ENCODE measurements around the gene THRB.

Gene THRB

GRCh38 chr3:24386458-24386857, 108.2 kb downstream of the THRB start:
- H3K36me3 Mint-ChIP-seq: no peaks in the 10 kb centered on the region

DNA sequence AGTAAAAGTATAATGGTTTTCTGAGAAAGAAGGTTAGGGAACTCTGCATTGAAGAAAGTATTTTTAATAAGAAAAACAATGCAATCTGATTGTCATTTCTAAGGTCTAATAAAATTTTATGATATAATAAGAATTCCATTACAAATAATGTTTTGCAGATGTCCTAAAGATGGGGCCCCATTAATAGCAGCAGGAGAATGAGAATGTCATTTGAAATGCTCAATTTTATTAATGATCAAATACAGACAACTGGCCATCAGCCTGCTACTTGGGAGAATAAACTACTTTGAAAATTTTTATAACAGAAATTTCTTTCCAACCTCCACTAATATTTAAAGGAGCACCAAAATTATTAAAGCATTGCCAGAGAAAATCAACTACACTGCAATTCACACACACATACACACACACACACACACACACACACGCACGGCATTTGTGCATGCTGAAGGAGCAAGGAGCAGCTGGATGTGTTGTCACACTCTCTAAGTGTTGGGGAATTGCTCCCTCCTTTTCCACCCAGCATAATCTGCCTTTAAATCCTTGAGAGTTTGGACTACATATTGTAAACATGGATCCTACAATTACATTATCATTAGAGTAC, 109.5 kb downstream of the THRB start:
- no peak overlapping the region for H3K27ac Mint-ChIP-seq
- H3K36me3 Mint-ChIP-seq: no peaks in the 10 kb centered on the region
- no peaks in the 10 kb centered on the region for H3K27me3 Mint-ChIP-seq
- H3K4me1 Mint-ChIP-seq (ENCODE audit: low read depth): no peaks in the 10 kb centered on the region
- no peak overlapping the region for H3K4me3 Mint-ChIP-seq
- H3K9me3 Mint-ChIP-seq (ENCODE audit: low read depth): no peaks in the 10 kb centered on the region

More at GRCh38 chr3:24386458-24386857, 108.2 kb downstream of the THRB start:
- no peaks in the 10 kb centered on the region for H3K4me1 Mint-ChIP-seq (ENCODE audit: low read depth)
- H3K27me3 Mint-ChIP-seq: no peaks in the 10 kb centered on the region
- no peaks in the 10 kb centered on the region for H3K9me3 Mint-ChIP-seq (ENCODE audit: low read depth)
- H3K4me3 Mint-ChIP-seq: no peak overlapping the region
- H3K27ac Mint-ChIP-seq: no peak overlapping the region

DNA sequence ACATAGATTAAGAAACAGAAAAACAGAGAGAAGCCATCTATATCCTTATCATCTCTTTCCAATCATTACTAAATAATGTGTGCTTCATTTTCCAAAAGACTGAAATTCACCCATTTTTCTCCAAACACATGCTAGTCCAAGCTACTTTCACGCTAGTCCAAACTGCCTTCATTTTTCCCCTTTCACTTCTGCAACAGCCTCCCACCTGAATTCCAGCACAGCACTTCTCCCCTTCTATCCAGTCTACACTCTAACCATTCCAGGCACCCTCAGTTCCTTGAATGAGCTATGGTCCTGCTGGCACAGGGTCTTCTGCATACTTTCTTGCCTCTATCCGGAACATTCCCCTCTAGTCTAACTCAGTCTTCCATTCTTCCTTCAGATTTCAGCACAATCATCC, 112.0 kb downstream of the THRB start:
- Mint-ChIP-seq H3K9me3 (ENCODE audit: low read depth) (no peaks in the 10 kb centered on the region), H3K4me1 (ENCODE audit: low read depth) (no peaks in the 10 kb centered on the region), H3K4me3 (no peak overlapping the region), H3K27me3 (no peaks in the 10 kb centered on the region), H3K27ac (no peak overlapping the region), H3K36me3 (no peaks in the 10 kb centered on the region)

- Mint-ChIP-seq H3K9me3 (ENCODE audit: low read depth) (no peaks in the 10 kb centered on the region), H3K27me3 (no peaks in the 10 kb centered on the region), H3K36me3 (no peaks in the 10 kb centered on the region), H3K27ac (no peak overlapping the region), H3K4me3 (no peak overlapping the region), H3K4me1 (ENCODE audit: low read depth) (no peaks in the 10 kb centered on the region)
These were observed 114.7 kb downstream of the THRB start for GRCh38 chr3:24379936-24380335.

DNA sequence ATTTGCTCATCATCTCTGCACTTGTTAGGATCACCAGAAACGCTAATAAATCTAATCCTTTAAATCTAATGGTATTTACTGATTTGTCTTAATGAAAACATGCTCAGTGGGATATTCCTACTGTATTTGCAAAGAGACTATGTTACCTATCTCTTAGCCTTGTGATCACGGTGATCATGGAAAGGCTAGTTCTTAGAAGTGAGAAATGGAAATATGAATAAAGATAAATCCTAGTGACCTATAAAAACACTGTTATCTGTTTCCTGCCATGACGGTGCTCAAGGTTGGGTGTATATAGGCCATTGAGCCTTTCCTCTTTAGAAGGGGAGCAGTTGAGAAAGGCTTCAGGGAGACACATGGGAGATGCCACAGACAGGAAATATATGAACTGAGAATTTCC, 116.3 kb downstream of the THRB start:
- no peaks in the 10 kb centered on the region for H3K9me3 Mint-ChIP-seq (ENCODE audit: low read depth)
- no peaks in the 10 kb centered on the region for H3K36me3 Mint-ChIP-seq
- H3K4me1 Mint-ChIP-seq (ENCODE audit: low read depth): no peaks in the 10 kb centered on the region
- H3K27ac Mint-ChIP-seq: no peak overlapping the region
- H3K27me3 Mint-ChIP-seq: no peaks in the 10 kb centered on the region
- no peak overlapping the region for H3K4me3 Mint-ChIP-seq

DNA sequence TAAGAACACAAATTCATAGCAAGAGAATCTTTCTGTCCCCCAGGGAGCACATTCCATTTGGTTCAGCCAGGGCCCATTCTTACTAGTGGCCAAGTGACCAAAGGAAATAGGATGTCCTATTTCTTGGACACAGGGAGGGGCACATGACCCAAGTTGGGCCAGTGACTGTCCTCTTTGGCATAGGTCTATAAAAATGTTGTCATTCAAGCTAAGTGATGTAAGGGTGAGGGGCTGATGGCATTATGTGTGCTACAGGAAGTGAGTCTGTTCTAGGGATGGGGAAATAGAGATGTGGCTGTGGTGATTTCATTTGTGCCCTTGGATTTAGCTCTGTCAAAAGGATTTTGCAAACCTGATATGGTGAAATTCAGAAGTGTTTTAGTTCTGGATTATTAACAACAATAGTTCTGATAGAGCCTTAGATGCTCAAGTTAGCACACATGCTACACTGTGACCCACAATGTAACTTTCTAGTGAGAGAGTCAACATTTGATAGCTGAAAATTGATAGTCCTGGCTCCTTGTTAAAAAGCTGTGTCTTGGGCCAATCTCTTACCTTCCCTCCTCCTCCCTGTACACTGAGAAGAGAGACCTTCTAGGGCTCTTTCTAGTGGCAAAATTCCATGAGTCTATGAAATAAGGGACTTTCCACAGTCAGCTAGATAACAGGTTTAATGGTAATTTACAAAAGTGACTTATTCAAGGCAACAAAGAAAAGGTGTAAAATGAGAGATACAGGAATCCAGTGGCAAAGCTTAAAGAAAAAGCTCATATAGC, 117.2 kb downstream of the THRB start:
- Mint-ChIP-seq H3K4me3 (no peak overlapping the region), H3K27ac (no peak overlapping the region), H3K27me3 (no peaks in the 10 kb centered on the region), H3K9me3 (ENCODE audit: low read depth) (no peaks in the 10 kb centered on the region), H3K4me1 (ENCODE audit: low read depth) (no peaks in the 10 kb centered on the region), H3K36me3 (no peaks in the 10 kb centered on the region)

- Mint-ChIP-seq H3K9me3 (ENCODE audit: low read depth) (no peaks in the 10 kb centered on the region), H3K27me3 (no peaks in the 10 kb centered on the region), H3K4me3 (no peak overlapping the region), H3K27ac (no peak overlapping the region), H3K36me3 (no peaks in the 10 kb centered on the region), H3K4me1 (ENCODE audit: low read depth) (no peaks in the 10 kb centered on the region)
These were observed 118.7 kb downstream of the THRB start for GRCh38 chr3:24375947-24376384.

- Mint-ChIP-seq H3K4me1 (ENCODE audit: low read depth) (no peaks in the 10 kb centered on the region), H3K27me3 (no peaks in the 10 kb centered on the region), H3K4me3 (no peak overlapping the region), H3K27ac (no peak overlapping the region), H3K36me3 (no peaks in the 10 kb centered on the region), H3K9me3 (ENCODE audit: low read depth) (no peaks in the 10 kb centered on the region)
These were observed 119.8 kb downstream of the THRB start for GRCh38 chr3:24374801-24375200.

DNA sequence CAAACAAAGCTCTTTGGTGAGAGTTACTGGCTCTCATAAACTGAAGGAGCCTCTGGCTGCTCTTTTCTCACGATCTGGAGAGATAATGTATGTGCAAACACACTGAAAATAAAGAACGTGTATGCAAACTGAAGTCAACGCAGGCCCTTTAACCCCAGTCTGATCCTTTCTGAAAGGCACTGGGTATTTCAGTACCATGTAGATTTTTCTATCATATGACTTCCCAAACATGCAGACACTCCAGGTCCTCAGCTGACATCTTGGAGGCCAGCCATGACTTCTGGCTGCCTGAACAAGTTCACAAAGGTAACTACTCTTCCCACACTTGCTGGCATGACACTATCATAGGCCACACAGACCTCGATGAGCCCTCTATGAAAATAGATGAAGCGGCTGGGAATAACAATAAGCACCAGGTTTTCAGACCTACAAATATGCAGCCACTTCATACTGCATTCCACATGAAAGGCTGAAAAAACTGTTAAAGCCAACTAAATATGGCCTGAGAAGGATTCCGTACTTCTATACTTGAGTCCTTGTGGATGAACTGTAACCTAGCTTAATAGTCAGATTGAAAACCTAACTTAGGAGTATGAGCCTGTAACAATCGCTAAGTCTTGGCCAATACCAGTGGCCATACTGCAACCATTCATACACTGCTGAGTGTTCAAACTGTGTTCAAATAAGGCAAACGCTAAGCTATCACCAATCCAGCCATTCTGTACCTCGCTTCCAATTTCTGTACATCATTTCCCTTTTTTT, 121.3 kb downstream of the THRB start:
- no peaks in the 10 kb centered on the region for H3K9me3 Mint-ChIP-seq (ENCODE audit: low read depth)
- H3K27ac Mint-ChIP-seq: no peak overlapping the region
- H3K4me3 Mint-ChIP-seq: no peak overlapping the region
- H3K36me3 Mint-ChIP-seq: no peaks in the 10 kb centered on the region
- H3K27me3 Mint-ChIP-seq: no peaks in the 10 kb centered on the region
- H3K4me1 Mint-ChIP-seq (ENCODE audit: low read depth): no peaks in the 10 kb centered on the region

GRCh38 chr3:24372559-24373197, 122.0 kb downstream of the THRB start:
- H3K4me3 Mint-ChIP-seq: no peak overlapping the region
- H3K4me1 Mint-ChIP-seq (ENCODE audit: low read depth): no peaks in the 10 kb centered on the region
- no peaks in the 10 kb centered on the region for H3K9me3 Mint-ChIP-seq (ENCODE audit: low read depth)
- H3K27me3 Mint-ChIP-seq: no peaks in the 10 kb centered on the region
- no peak overlapping the region for H3K27ac Mint-ChIP-seq
- no peaks in the 10 kb centered on the region for H3K36me3 Mint-ChIP-seq

GRCh38 chr3:24370352-24371090, 124.1 kb downstream of the THRB start:
- Mint-ChIP-seq H3K27me3 (no peaks in the 10 kb centered on the region), H3K4me1 (ENCODE audit: low read depth) (no peaks in the 10 kb centered on the region), H3K27ac (no peak overlapping the region), H3K36me3 (no peaks in the 10 kb centered on the region), H3K4me3 (no peak overlapping the region), H3K9me3 (ENCODE audit: low read depth) (no peaks in the 10 kb centered on the region)

- Mint-ChIP-seq H3K9me3 (ENCODE audit: low read depth) (no peaks in the 10 kb centered on the region), H3K4me3 (no peak overlapping the region), H3K36me3 (no peaks in the 10 kb centered on the region), H3K27ac (no peak overlapping the region), H3K27me3 (no peaks in the 10 kb centered on the region), H3K4me1 (ENCODE audit: low read depth) (no peaks in the 10 kb centered on the region)
These were observed 126.0 kb downstream of the THRB start for GRCh38 chr3:24368605-24369004.

DNA sequence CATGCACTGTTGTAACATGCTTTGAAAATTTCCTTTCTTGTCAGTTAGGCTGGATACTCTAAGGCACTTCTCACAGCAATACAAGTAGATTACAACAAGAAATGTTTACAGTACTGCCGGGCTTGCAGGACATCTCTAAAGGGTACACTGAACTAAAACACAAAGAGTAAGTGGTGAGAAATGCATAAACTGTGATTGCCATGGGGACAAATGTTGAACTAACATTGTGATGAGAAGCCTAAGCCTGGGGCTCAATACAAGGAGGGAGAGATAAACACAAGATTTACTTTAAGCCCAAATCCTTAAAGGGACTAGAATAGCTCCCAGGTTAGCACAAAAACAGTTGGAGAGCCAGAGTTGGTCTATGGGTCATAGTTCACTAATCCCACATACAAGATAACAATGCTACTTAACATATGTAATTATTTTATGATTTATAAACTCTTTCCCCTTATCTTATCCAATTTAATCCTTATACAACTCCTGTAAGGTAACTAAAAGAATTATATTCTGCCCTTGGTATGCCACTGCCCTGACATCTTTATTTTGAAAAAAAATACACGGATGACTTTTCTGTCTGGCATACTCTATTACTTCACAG, 126.9 kb downstream of the THRB start:
- Mint-ChIP-seq H3K36me3 (no peaks in the 10 kb centered on the region), H3K27me3 (no peaks in the 10 kb centered on the region), H3K27ac (no peak overlapping the region), H3K4me1 (ENCODE audit: low read depth) (no peaks in the 10 kb centered on the region), H3K9me3 (ENCODE audit: low read depth) (no peaks in the 10 kb centered on the region), H3K4me3 (no peak overlapping the region)

DNA sequence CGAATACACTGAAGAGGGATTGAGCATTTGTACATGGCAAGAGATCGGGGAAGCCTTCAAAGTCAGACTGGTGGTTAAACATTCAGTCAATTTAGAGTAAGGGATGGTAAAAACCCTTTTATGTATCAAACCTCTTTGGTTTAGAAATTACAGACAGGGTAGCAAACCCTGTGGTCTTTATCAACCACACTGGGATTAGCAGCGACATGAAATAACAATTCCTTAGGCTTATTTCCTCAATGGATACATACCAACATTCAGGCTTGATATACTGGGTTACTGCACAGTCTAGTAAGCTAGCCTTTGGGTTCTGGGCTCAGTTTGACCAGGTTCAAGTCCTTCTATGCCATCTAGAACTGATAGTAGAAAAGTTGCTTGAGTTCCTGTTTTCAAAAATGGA, 127.4 kb downstream of the THRB start:
- Mint-ChIP-seq H3K4me3 (no peak overlapping the region), H3K4me1 (ENCODE audit: low read depth) (no peaks in the 10 kb centered on the region), H3K36me3 (no peaks in the 10 kb centered on the region), H3K9me3 (ENCODE audit: low read depth) (no peaks in the 10 kb centered on the region), H3K27me3 (no peaks in the 10 kb centered on the region), H3K27ac (no peak overlapping the region)

All from activated naive CD8-positive, alpha-beta T cell (primary cell).